WTC11 (cell line): ENCODE measurements around the gene SYT13. TPM values are rescaled to one million over a fixed set of nuclear protein-coding genes. Genes with fewer than 3 reads are reported as not detected.

ENCODE experiments used
- ATAC-seq: fragments of 200-7000 bp; cut with Tn5 transposase; 2 replicates; pipeline ENCODE4 v1.10.0; 2021; ENCODE audit warnings: mild to moderate bottlenecking, moderate library complexity
- CTCF ChIA-PET: fragments of 300-600 bp; sonication (Branson Sonifier 250); formaldehyde crosslinking; loops from one replicate; lab custom pipeline; 2021; ENCODE audit warnings: antibody characterized with exemption; lab: Charles Lee
- POLR2A ChIA-PET: fragments of 350-600 bp; sonication (Branson Sonifier 250); formaldehyde crosslinking; loops from one replicate; lab custom pipeline; 2021; ENCODE audit warnings: antibody characterized with exemption; lab: Charles Lee
- DNase-seq: peaks from one replicate; pipeline ENCODE4 v3.0.0; 2021; ENCODE audit warnings: low spot score
- H3K27ac Mint-ChIP-seq: 2 replicates; pipeline ENCODE4 v1.8.0; 2021; ENCODE audit warnings: mixed read lengths
- H3K27me3 Mint-ChIP-seq: 2 replicates; pipeline ENCODE4 v1.8.0; 2021; ENCODE audit warnings: low read depth, mild to moderate bottlenecking, moderate library complexity, mixed read lengths
- H3K36me3 Mint-ChIP-seq: 2 replicates; pipeline ENCODE4 v1.8.0; 2021; ENCODE audit warnings: mixed read lengths
- H3K4me1 Mint-ChIP-seq: 2 replicates; pipeline ENCODE4 v1.8.0; 2022; ENCODE audit warnings: mixed read lengths
- H3K4me3 Mint-ChIP-seq: 2 replicates; pipeline ENCODE4 v1.8.0; 2021; ENCODE audit warnings: mild to moderate bottlenecking, moderate library complexity, mixed read lengths
- H3K9me3 Mint-ChIP-seq: 2 replicates; pipeline ENCODE4 v1.8.0; 2021; ENCODE audit warnings: mixed read lengths
- CBFB ChIP-seq: sonication (generic); formaldehyde crosslinking; IDR thresholded peaks from 2 replicates; pipeline ENCODE4 v1.8.1; 2022; ENCODE audit warnings: mild to moderate bottlenecking, low read depth, missing genetic modification reagents
- CDX4 ChIP-seq: fragments of 250-450 bp; sonication (Bioruptor Pico); IDR thresholded peaks from 2 replicates; pipeline ENCODE4 v1.9.0; 2021; ENCODE audit warnings: moderate library complexity, mild to moderate bottlenecking, inconsistent platforms, borderline replicate concordance
- E2F4 ChIP-seq: sonication (generic); formaldehyde crosslinking; IDR thresholded peaks from 2 replicates; pipeline ENCODE4 v1.8.1; 2022; ENCODE audit warnings: low read depth, mild to moderate bottlenecking, moderate library complexity, missing genetic modification reagents, borderline replicate concordance
- ESRRA ChIP-seq: sonication (generic); formaldehyde crosslinking; IDR thresholded peaks from 2 replicates; pipeline ENCODE4 v1.8.1; 2022; ENCODE audit warnings: mild to moderate bottlenecking, missing genetic modification reagents, borderline replicate concordance
- ETV6 ChIP-seq: sonication (generic); formaldehyde crosslinking; IDR thresholded peaks from 2 replicates; pipeline ENCODE4 v1.8.1; 2022; ENCODE audit warnings: mild to moderate bottlenecking, missing genetic modification reagents
- JAZF1 ChIP-seq: fragments of 250-450 bp; sonication (Bioruptor Pico); IDR thresholded peaks from 2 replicates; pipeline ENCODE4 v1.9.0; 2021; ENCODE audit warnings: moderate library complexity, mild to moderate bottlenecking, inconsistent platforms
- NFE2L1 ChIP-seq: sonication (generic); formaldehyde crosslinking; IDR thresholded peaks from 2 replicates; pipeline ENCODE4 v1.8.1; 2023; ENCODE audit warnings: missing genetic modification reagents
- NFYB ChIP-seq: sonication (generic); formaldehyde crosslinking; conservative IDR thresholded peaks from 2 replicates; pipeline ENCODE4 v1.8.0; 2022; ENCODE audit warnings: low read depth, missing genetic modification reagents
- NR1H2 ChIP-seq: sonication (generic); formaldehyde crosslinking; IDR thresholded peaks from 2 replicates; pipeline ENCODE4 v1.9.0; 2021; ENCODE audit warnings: mild to moderate bottlenecking, moderate library complexity, missing genetic modification reagents
- PREB ChIP-seq: sonication (generic); formaldehyde crosslinking; IDR thresholded peaks from 2 replicates; pipeline ENCODE4 v1.8.1; 2022; ENCODE audit warnings: mild to moderate bottlenecking, missing genetic modification reagents, moderate library complexity, borderline replicate concordance
- PRRX2 ChIP-seq: fragments of 250-450 bp; sonication (Bioruptor Pico); IDR thresholded peaks from 2 replicates; pipeline ENCODE4 v1.8.0; 2021; ENCODE audit warnings: mild to moderate bottlenecking
- USF1 ChIP-seq: sonication (generic); formaldehyde crosslinking; IDR thresholded peaks from 2 replicates; pipeline ENCODE4 v1.8.0; 2022; ENCODE audit warnings: mild to moderate bottlenecking, missing genetic modification reagents
- ZNF138 ChIP-seq: sonication (generic); formaldehyde crosslinking; conservative IDR thresholded peaks from 2 replicates; pipeline ENCODE4 v1.8.1; 2022; ENCODE audit warnings: mild to moderate bottlenecking, moderate library complexity, missing genetic modification reagents
- ZNF219 ChIP-seq: sonication (generic); formaldehyde crosslinking; IDR thresholded peaks from 2 replicates; pipeline ENCODE4 v1.8.0; 2023; ENCODE audit warnings: missing genetic modification reagents, mild to moderate bottlenecking, borderline replicate concordance
- ZNF396 ChIP-seq: fragments of 250-450 bp; sonication (Bioruptor Pico); IDR thresholded peaks from 2 replicates; pipeline ENCODE4 v1.8.0; 2021; ENCODE audit warnings: mild to moderate bottlenecking, moderate library complexity, borderline replicate concordance
- ZSCAN18 ChIP-seq: fragments of 250-450 bp; sonication (Bioruptor Pico); IDR thresholded peaks from 2 replicates; pipeline ENCODE4 v2.1.2; 2022; ENCODE audit warnings: mild to moderate bottlenecking, moderate library complexity
- total RNA-seq: library from RNA; stranded (reverse); gene quantifications from 3 replicates; pipeline ENCODE4 v1.2.3, GENCODE V29; 2021
- TF ChIP-seq, protein P1 (sequence below): fragments of 250-450 bp; sonication (Bioruptor Pico); IDR thresholded peaks from 2 replicates; pipeline ENCODE4 v1.8.0; 2021; ENCODE audit warnings: mild to moderate bottlenecking
- TF ChIP-seq, protein P2 (sequence below): sonication (generic); formaldehyde crosslinking; IDR thresholded peaks from 2 replicates; pipeline ENCODE4 v1.8.1; 2023; ENCODE audit warnings: mild to moderate bottlenecking, missing genetic modification reagents, moderate library complexity

Gene SYT13
- total RNA-seq, 1 experiment from 2014 or later = 10.8 TPM

DNA sequence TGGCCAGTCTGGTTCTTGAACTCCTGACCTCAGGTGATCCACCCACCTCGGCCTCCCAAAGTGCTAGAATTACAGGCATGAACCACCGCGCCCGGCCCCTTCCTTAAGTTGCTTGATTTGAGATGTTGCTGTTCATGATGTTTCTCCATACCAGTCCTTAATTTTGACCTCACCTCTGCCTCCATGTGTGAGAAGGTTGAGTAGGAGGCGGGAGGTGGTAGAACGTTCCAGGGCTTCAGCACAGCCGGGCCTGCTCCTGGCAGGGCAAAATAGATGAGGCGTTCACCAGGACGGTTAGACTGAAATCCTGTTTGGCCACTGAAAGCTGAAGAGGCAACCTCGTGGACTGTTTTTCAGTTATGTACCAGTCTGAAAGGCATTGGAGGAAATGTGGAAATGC lies 48.3 kb upstream of the SYT13 start (continued):
- TF ChIP-seq E2F4 (no peak), NFYB (CRISPR knock-in tag) (no peak), ZSCAN18 (CRISPR knock-in tag) (no peak), NFE2L1 (CRISPR knock-in tag) (no peak), CDX4 (CRISPR knock-in tag) (no peak)
- TF ChIP-seq, protein P1, sequence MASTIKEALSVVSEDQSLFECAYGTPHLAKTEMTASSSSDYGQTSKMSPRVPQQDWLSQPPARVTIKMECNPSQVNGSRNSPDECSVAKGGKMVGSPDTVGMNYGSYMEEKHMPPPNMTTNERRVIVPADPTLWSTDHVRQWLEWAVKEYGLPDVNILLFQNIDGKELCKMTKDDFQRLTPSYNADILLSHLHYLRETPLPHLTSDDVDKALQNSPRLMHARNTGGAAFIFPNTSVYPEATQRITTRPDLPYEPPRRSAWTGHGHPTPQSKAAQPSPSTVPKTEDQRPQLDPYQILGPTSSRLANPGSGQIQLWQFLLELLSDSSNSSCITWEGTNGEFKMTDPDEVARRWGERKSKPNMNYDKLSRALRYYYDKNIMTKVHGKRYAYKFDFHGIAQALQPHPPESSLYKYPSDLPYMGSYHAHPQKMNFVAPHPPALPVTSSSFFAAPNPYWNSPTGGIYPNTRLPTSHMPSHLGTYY (CRISPR knock-in tag) = no peak

DNA sequence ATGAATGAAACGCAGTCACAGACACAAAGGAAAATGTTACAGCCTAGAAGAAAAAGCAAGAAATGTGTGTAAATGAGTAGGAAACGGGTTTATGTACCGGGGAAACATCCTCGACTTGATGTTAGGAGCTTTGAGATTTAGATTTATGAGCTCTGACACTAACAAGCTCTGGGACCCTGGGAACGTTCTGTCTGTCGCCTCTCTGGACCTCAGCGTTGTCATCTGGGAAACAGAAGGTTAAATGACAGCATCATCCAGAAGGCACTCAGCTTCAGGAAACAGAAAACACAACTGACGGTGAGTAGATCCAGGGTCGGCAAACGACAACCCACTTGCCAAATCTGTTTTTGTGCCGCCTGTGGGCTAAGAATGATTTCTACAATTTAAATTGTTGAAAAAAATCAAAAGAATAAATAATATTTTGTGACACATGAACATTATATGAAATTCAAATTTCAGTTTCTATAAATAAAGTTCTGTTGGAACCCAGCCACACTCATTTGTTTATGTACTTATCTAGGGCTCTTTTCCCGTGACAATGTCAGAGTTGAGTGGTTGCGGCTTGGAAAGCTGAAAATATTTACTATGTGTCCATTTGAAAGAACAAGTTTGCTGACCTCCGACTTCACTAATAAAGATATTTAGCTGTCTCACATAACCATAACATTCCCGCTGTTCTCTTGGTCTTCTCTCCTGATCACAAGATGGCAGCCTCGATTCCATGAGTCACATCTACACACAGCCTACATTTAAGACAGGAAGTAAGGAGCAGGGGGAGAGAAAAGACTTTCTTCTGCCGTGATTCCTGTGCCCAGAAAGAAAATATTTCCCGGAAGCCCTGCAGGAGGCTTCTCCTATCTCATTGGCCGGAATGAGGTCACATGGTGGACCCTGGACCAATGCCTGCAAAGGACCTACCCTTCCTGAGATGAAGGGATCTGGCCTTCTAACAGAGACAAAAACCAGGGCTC lies 47.1 kb upstream of the SYT13 start:
- peak; percentile 74 for ATAC-seq
- no peak for TF ChIP-seq ETV6 (CRISPR knock-in tag)
- no peak for TF ChIP-seq ZSCAN18 (CRISPR knock-in tag)
- TF ChIP-seq NR1H2 = no peak
- TF ChIP-seq, protein P2, sequence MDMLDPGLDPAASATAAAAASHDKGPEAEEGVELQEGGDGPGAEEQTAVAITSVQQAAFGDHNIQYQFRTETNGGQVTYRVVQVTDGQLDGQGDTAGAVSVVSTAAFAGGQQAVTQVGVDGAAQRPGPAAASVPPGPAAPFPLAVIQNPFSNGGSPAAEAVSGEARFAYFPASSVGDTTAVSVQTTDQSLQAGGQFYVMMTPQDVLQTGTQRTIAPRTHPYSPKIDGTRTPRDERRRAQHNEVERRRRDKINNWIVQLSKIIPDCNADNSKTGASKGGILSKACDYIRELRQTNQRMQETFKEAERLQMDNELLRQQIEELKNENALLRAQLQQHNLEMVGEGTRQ = peak; percentile 89
- TF ChIP-seq ZNF219 = no peak
- TF ChIP-seq JAZF1 (CRISPR knock-in tag) = no peak
- no peak for TF ChIP-seq CBFB (CRISPR knock-in tag)
- no peak for TF ChIP-seq PRRX2 (CRISPR knock-in tag)
- no peak for TF ChIP-seq PREB
- no peak for TF ChIP-seq ZNF396 (CRISPR knock-in tag)
- TF ChIP-seq ZNF138 = no peak
- TF ChIP-seq ESRRA (CRISPR knock-in tag) = no peak
- peak; percentile 85 for TF ChIP-seq USF1 (CRISPR knock-in tag)
- DNase-seq = peak; percentile 44
- Mint-ChIP-seq H3K27me3 (peaks cover 28% of the 10 kb centered on the region), H3K36me3 (no peaks in the 10 kb centered on the region), H3K4me3 (no peak overlapping the region), H3K4me1 (peaks cover 9% of the 10 kb centered on the region), H3K9me3 (no peaks in the 10 kb centered on the region), H3K27ac (no peak overlapping the region)
- ChIA-PET CTCF (interaction anchor here (0.6 to 1.5 kb wide), 6 partner anchors 33 to 406 kb away, joined by 3 to 13 read pairs (median 3); no protein-coding TSS in a partner anchor), POLR2A (no interaction called here)
